AG08396 (cell line): ENCODE data around the gene FZD2.
"Not testable (repeated sequence)": the region's sequence is repeated elsewhere in the genome, so short reads cannot be mapped to it uniquely, and the experiment has no call there.

Source experiments
- DNase-seq: peaks from one replicate; pipeline ENCODE4 v3.0.0; 2012; ENCODE audit warnings: low spot score, mixed read lengths

The FZD2 gene

GRCh38 chr17:44556832-44557606 lies at the start of gene FZD2:
Gene FZD2 (plus strand): TSS chr17:44557484. CDS start chr17:44557689, 205 bp downstream.
- DNase-seq = peak; percentile 97

- not testable (repeated sequence) for DNase-seq
Observed at GRCh38 chr17:44511241-44512134, 45.8 kb upstream of the FZD2 start.

DNA sequence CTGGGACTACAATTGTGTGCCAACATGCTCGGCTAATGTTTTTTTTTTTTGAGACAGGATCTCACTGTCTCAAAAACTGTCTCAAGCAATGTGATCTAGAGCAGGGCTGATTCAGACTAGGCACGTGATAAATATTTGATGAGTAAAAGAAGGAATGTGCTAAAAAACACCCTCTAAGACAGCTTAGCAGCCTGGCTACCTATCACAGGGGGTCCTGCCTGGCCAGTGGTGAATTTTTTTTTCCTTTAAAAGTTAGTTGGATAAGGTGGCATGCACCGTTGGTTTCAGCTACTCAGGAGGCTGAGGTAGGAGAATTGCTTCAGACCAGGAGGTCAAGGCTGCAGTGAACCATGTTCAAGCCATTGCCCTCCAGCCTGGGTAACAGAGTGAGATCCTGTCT lies 39.3 kb upstream of the FZD2 start:
- DNase-seq = peak; percentile 52

GRCh38 chr17:44522883-44523671 lies 34.2 kb upstream of the FZD2 start:
- peak; percentile 76 for DNase-seq

DNA sequence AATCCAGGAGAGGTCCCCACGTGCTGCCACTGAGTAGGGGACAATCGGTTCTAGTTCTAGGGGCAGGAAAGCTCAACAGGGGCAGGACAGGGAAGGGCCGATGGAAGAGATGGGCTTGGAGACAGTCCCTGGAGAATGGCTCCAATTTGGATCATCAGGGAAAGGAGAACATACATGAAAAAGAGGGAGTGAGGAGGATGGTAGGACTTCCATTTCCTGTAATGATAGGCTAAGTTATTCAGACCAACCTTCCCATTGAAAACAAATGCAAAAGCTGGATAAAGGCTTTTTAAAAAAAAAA lies 33.7 kb upstream of the FZD2 start:
- no peak for DNase-seq

GRCh38 chr17:44527102-44527501 lies 30.2 kb upstream of the FZD2 start:
- DNase-seq = no peak

GRCh38 chr17:44527954-44528353 lies 29.3 kb upstream of the FZD2 start:
- DNase-seq = no peak

DNA sequence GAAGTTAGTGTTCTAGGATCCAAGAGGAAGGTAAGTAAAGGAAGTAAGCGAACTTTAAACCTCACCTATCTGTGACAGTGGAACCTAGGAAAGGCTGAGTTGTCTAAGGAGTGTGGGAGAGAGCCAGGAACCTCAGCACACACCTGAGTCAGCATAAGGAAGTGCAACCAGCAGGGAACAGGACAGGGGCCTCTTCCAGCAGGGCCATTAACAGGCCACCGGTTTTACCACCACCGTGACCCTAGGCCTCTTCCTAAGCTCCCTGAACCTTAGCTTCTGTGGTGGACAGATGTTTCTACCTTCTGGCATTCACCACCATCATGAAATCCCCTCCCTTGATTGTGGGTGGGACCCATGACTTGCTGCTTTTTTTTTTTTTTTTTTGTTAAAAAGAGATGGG lies 27.4 kb upstream of the FZD2 start:
- no peak for DNase-seq

GRCh38 chr17:44530896-44531418 lies 26.3 kb upstream of the FZD2 start:
- no peak for DNase-seq

DNA sequence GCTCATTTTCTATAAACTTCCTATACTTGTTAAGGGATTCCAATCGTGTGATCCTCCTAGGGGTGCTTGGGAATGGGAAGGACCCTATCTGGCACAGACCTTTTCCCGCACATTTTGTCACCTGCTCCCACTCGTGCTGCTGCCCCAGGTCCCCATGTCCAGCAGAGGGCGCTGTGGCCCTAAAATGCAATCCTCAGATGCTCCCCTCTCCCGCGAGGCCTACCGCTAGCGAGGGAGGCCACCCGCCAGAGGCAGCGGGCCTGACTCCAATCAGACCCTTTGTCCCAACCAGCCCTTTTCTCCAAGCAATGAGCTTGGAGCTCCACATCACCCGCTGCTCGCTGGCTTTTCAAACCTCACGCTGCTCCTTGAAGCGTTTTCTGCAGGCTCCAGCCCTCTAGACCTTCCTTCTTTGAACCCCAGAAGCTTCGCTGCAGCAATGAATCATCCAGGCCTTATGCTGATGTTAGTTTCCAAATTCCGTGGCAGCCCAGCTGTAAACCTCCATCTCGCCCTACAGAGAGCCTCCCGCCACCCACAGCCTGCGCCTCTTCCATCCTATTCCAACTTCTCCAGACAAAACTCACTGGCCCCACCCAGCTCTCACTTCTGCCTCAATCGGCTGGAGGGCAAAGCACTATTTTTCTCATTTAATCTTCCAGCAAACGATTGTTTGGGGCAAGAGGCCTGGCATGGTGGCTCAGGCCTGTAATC lies 23.6 kb upstream of the FZD2 start:
- peak; percentile 92 for DNase-seq

DNA sequence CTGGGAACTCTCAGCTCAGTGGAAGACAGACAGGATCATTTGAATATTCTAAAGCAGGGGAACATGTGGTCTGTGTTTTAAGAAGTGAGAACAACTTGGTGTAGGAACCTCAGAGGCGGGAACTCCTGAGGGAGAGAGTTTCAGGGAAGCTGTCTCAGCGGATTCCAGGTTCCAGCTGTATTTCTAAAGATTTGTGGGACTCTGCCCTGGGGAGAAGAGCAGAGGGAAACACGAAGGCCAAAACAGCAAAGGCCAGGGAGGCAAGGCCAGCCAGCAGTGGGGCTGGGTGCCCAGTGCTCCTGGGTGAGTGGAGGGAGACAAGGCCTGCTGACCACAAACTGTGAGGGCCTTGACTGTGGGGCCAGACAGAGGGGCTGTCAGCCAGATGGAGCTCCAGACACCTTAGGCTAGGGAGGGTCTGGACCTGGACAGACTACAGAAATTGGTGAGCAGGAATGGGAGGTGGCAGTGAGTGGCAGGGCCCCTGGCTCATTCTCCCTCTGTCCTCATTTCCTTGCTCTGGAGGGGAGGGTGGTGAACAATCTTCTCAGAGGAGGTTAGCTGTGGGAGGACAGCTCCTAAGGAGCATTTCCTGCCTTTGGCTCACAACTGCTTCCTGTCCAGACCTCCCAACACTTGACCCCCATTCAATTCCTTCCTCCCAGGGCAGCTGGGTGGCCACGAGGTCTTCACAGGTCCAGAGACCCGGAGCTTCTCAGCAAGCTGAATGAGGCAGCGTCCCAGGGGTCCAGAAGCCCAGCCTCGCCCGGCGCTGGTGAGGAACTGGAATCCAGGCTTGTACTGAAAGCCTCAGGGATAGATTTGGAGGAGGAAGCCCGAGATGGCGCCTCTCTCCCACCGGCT lies 21.0 kb upstream of the FZD2 start:
- DNase-seq = no peak

DNA sequence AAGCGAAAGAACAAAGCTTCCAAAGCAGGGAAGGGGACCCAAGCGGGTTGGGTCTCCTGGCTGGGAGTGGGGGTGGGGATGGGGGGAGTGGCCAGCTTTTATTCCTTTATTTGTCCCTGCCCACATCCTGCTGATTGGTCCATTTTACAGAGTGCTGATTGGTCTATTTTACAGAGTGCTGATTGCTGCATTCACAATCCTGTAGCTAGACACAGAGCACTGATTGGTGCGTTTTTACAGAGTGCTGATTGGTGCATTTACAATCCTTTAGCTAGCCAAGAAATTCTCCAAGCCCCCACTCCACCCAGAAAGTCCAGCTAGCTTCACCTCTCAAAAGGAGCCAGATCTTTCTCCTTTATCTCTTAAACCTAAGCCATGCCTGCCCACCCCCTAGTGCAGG lies 19.4 kb upstream of the FZD2 start:
- not testable (repeated sequence) for DNase-seq

DNA sequence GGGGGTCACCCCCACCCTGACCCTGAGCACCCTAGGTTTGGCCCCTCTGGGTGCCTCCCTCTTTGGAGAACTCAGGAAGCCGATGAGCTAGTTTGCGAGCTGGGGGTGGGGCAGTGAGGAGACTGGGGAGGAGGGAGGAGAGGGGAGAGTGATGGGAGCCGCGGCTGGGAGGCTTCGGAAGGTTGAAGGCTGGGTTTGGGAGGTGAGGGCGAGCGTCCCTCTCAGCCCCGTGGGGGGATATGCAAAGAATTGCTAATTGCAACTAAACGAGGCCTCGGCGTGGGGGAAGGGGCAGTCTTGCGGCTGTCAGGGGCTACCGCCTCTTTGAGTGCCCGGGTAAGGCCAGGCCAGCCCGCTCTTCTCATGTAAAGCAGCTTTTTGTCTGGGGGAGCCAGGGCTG lies 17.6 kb upstream of the FZD2 start:
- no peak for DNase-seq

DNA sequence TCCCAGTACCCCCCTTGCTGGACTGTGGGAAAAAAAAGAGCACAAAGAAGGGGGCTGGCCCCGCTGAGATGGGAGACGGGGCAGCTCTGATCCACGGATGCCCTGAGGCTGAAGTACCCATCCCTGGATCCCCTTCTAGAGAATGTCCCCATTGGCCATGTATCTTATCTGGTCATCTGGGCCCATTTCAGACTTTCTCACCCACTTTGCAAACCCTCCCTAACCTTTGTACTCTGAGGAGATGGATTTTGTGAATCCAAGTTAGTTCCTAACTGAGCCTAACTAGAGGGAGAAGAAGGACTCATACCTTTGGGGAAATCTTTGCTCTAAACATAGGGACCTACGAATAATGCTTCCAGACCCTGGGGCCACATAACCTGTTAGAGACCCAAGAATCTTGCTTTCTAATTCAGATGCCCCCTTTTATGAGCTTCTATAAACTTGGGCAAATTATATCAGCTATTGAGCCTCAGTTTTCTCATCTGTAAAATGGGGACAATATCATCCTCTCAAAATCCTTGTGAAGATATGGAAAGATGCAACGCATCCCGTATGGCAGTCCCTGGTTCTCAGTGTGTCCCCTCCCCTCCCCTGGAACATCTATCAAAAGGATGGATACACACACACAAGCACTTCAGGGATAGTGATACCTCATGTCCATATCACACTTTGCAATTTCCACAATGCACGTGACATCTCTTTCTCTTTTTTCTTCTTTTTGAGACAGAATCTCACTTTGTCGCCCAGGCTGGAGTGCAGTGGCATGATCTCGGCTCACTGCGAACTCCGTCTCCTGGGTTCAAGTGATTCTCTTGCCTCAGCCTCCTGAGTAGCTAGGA lies 16.8 kb upstream of the FZD2 start:
- DNase-seq = no peak

DNA sequence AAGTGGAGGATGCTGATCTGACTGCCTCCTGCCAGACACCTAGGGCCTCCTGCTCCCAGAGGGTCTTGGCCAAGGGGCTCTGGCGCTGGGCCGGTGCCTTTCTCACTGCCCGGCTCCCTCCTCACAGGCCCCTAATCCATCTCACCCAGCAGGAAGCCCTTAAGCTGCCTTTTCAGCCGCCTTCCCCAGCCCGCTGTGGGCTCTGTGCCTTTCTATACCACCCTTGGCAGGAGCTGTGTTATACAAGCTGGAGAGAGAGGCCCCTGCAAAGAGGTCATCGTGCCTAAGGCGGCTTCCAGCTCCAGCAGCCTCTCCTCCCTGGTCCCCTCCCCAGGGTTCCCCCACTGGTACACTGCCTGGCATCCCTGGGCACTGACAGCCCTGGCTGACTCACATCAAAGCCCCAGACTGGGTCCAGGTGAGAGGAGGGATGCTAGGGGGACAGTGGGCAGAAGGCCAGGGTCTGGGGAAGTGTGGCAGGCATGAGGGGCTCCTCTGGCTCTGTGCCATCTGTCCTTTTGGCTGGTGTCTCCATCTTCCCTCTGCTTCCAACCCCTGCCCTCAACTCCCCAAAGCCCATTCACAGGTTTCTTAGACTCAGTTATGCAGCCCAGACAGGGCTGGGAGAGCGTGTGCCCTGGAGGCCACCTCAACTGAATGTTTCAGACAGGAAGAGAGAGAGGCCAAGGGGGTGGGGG lies 15.3 kb upstream of the FZD2 start:
- DNase-seq = no peak

- DNase-seq = peak; percentile 84
Observed at GRCh38 chr17:44543213-44543904, 13.9 kb upstream of the FZD2 start.

DNA sequence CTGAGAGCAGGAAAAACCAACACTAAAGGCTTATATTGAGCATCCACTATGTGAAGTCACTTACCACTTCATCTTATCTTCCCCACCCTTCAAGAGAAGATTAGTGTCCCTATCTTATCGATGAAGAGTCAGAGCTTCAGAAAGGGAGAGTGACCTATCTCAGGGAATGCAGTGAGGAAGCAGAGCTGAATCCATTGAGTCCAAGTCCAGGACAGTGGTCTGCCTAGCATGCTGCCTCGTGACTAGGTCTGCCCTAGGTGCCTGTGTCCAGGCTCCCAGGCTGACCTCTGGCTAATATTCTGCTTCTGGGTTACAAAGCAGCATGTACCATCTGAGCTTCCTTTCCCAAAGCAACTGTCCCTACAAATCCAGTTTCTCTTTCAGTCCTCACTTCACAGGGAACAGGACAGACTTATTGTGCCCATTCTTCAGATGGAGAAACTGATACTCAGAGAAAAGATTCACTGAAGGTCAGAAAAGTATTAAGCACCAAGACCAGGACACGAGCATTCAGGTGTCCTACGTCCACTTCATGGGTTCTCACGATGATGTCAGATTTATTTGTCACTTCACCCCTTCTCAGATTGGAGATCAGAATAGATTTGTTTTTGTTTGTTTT lies 13.3 kb upstream of the FZD2 start:
- no peak for DNase-seq
